Measurements from ENCODE around the gene RAD52.

The RAD52 gene

GRCh38 chr12:912466-913235 is 36.8 kb downstream of the RAD52 start:
- FAIRE-seq, result no peak

- no peak for FAIRE-seq
These were observed 38.2 kb downstream of the RAD52 start for GRCh38 chr12:911191-911826.

GRCh38 chr12:910416-910815 is 39.1 kb downstream of the RAD52 start:
- FAIRE-seq, result no peak

GRCh38 chr12:909861-910260 is 39.6 kb downstream of the RAD52 start:
- no peak for FAIRE-seq

- no peak for FAIRE-seq
These were observed 41.9 kb downstream of the RAD52 start for GRCh38 chr12:907413-908185.

GRCh38 chr12:906062-906585 is 43.4 kb downstream of the RAD52 start:
- FAIRE-seq, result no peak

- no peak for FAIRE-seq
These were observed 44.0 kb downstream of the RAD52 start for GRCh38 chr12:905261-906031.

GRCh38 chr12:904010-904414 is 45.5 kb downstream of the RAD52 start:
- FAIRE-seq, result no peak

GRCh38 chr12:903055-903454 is 46.4 kb downstream of the RAD52 start:
- FAIRE-seq, result no peak

GRCh38 chr12:902581-902980 is 46.9 kb downstream of the RAD52 start:
- FAIRE-seq, result no peak

- FAIRE-seq, result no peak
These were observed 52.1 kb downstream of the RAD52 start for GRCh38 chr12:897386-897785.

GRCh38 chr12:896031-896430 is 53.5 kb downstream of the RAD52 start:
- FAIRE-seq, result no peak

GRCh38 chr12:894226-894625 is 55.3 kb downstream of the RAD52 start:
- no peak for FAIRE-seq

GRCh38 chr12:886206-886605 is 63.3 kb downstream of the RAD52 start:
- no peak for FAIRE-seq

GRCh38 chr12:885701-886100 is 63.8 kb downstream of the RAD52 start:
- no peak for FAIRE-seq

- no peak for FAIRE-seq
These were observed 64.6 kb downstream of the RAD52 start for GRCh38 chr12:884746-885414.

- no peak for FAIRE-seq
These were observed 68.8 kb downstream of the RAD52 start for GRCh38 chr12:880656-881055.

- no peak for FAIRE-seq
These were observed 69.9 kb downstream of the RAD52 start for GRCh38 chr12:879641-880040.

GRCh38 chr12:873954-874353 is 75.5 kb downstream of the RAD52 start:
- no peak for FAIRE-seq

- no peak for FAIRE-seq
These were observed 79.1 kb downstream of the RAD52 start for GRCh38 chr12:870378-870777.

GRCh38 chr12:868722-869121 is 80.8 kb downstream of the RAD52 start:
- no peak for FAIRE-seq

- FAIRE-seq, result no peak
These were observed 81.6 kb downstream of the RAD52 start for GRCh38 chr12:867905-868304.

Measured in G401.6 (cell line).